ENCODE data around the gene C19orf81.

DNA sequence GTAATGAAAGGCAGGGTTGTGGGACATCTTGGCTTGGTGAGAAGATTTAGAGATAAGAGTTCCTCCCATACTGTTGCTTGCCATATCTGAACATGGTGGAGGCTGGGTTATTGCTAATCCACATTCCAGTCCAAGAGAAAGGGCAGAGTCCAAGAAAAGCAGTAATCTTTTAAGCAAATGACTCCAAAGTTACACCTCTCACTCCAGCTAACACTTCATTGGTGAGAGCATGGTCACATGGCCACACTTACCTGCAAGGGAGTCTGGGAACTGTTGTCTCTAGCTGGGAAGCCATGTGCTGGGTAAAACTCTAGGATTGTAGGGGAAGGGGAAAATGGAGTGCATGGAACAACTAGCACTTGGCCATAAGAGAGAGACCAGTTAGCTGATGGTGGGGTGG is 5.6 kb downstream of the C19orf81 start:
- TF ChIP-seq, protein P1, sequence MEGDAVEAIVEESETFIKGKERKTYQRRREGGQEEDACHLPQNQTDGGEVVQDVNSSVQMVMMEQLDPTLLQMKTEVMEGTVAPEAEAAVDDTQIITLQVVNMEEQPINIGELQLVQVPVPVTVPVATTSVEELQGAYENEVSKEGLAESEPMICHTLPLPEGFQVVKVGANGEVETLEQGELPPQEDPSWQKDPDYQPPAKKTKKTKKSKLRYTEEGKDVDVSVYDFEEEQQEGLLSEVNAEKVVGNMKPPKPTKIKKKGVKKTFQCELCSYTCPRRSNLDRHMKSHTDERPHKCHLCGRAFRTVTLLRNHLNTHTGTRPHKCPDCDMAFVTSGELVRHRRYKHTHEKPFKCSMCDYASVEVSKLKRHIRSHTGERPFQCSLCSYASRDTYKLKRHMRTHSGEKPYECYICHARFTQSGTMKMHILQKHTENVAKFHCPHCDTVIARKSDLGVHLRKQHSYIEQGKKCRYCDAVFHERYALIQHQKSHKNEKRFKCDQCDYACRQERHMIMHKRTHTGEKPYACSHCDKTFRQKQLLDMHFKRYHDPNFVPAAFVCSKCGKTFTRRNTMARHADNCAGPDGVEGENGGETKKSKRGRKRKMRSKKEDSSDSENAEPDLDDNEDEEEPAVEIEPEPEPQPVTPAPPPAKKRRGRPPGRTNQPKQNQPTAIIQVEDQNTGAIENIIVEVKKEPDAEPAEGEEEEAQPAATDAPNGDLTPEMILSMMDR (IDR thresholded peaks at IDR 0.05 in 4 of 5, conservative IDR thresholded peaks at IDR 0.05 in 1 of 5): no peak
- TF ChIP-seq POLR2A (IDR thresholded peaks at IDR 0.05): no peak
